PC-9 (cell line): ENCODE measurements around the gene ACER1. TPM values are rescaled to one million over a fixed set of nuclear protein-coding genes. Genes with fewer than 3 reads are reported as not detected.

Experiments used
- BruUV-seq: library from RNA; stranded (reverse); fragments of 400-500 nt; replicated peaks from 2 replicates; lab custom pipeline; 2021; lab: Mats Ljungman, UMichigan
- CTCF ChIA-PET: fragments of 300-600 bp; sonication (Branson Sonifier 250); formaldehyde crosslinking; loops from one replicate; lab custom pipeline; 2022; ENCODE audit warnings: antibody characterized with exemption; lab: Charles Lee
- POLR2A ChIA-PET: fragments of 300-600 bp; sonication (Branson Sonifier 250); formaldehyde crosslinking; loops from one replicate; lab custom pipeline; 2022; ENCODE audit warnings: antibody characterized with exemption; ENCODE audit not compliant: unreplicated experiment; lab: Charles Lee
- DNase-seq, 2 experiments: peaks; one replicate each; pipeline versions ENCODE4 v3.0.0 to v3.0.0-alpha.2; 2015 to 2022; ENCODE audit warnings: mixed read lengths in 1 of 2
- H2AFZ ChIP-seq: fragments of 200-600 bp; sonication (generic); 2 replicates; pipeline ENCODE4 v1.8.1; 2017; ENCODE audit warnings: antibody characterized with exemption
- H3F3A ChIP-seq: fragments of 200-600 bp; sonication (generic); 2 replicates; pipeline ENCODE4 v1.8.1; 2017; ENCODE audit warnings: antibody characterized with exemption, mild to moderate bottlenecking, low read depth; ENCODE audit not compliant: insufficient read depth
- H3K27ac ChIP-seq: fragments of 200-600 bp; sonication (generic); 2 replicates; pipeline ENCODE4 v1.6.1; 2016; ENCODE audit warnings: mixed run types
- H3K27me3 ChIP-seq: fragments of 200-600 bp; sonication (generic); 2 replicates; pipeline ENCODE4 v1.6.1; 2016; ENCODE audit warnings: low read depth, mixed run types; ENCODE audit not compliant: insufficient read depth
- H3K36me3 ChIP-seq: fragments of 200-600 bp; sonication (generic); 2 replicates; pipeline ENCODE4 v1.6.1; 2016; ENCODE audit warnings: low read depth, mixed run types
- H3K4me1 ChIP-seq: fragments of 200-600 bp; sonication (generic); replicated peaks from 2 replicates; pipeline ENCODE4 v1.6.1; 2016; ENCODE audit warnings: mixed run types; ENCODE audit not compliant: insufficient read depth
- H3K4me2 ChIP-seq: fragments of 200-600 bp; sonication (generic); 2 replicates; pipeline ENCODE4 v1.6.1; 2017; ENCODE audit warnings: mixed run types
- H3K4me3 ChIP-seq: fragments of 200-600 bp; sonication (generic); 2 replicates; pipeline ENCODE4 v1.6.1; 2016; ENCODE audit warnings: mixed run types
- H3K79me2 ChIP-seq: fragments of 200-600 bp; sonication (generic); 2 replicates; pipeline ENCODE4 v1.6.1; 2017; ENCODE audit warnings: low read depth, mixed run types
- H3K9me2 ChIP-seq: fragments of 200-600 bp; sonication (generic); 2 replicates; pipeline ENCODE4 v1.8.1; 2017; ENCODE audit warnings: mild to moderate bottlenecking; ENCODE audit not compliant: insufficient read depth
- H3K9me3 ChIP-seq: fragments of 200-600 bp; sonication (generic); 2 replicates; pipeline ENCODE4 v1.8.1; 2016; ENCODE audit warnings: low read depth; ENCODE audit not compliant: insufficient read depth
- H4K20me1 ChIP-seq: fragments of 200-600 bp; sonication (generic); 2 replicates; pipeline ENCODE4 v1.8.1; 2017; ENCODE audit not compliant: insufficient read depth
- CTCF ChIP-seq: fragments of 200-600 bp; sonication (generic); conservative IDR thresholded peaks from 2 replicates; pipeline ENCODE4 v1.6.1; 2017; ENCODE audit warnings: mixed run types, antibody characterized with exemption, mild to moderate bottlenecking, moderate library complexity
- EZH2 ChIP-seq: fragments of 200-600 bp; sonication (generic); IDR thresholded peaks from 2 replicates; pipeline ENCODE4 v1.8.0; 2017; ENCODE audit warnings: antibody characterized with exemption, low read depth
- intact Hi-C: fragments of 100-400 bp; cut with micrococcal nuclease; formaldehyde crosslinking; loops from one replicate; pipeline ENCODE4 v1.10.0; 2022; ENCODE audit not compliant: unreplicated experiment
- total RNA-seq: library from RNA; stranded (reverse); gene quantifications from 2 replicates; pipeline ENCODE4 v1.2.3, GENCODE V29; 2021

The ACER1 gene
- total RNA-seq, 1 experiment from 2014 or later, result not detected

- no TSS peak for BruUV-seq
- peaks cover 16% of the 10 kb centered on the region for H3K27me3 ChIP-seq
- POLR2A ChIA-PET, result interaction anchor here (0.5 kb wide), 1 partner anchor 568 kb away, joined by 12 read pairs; no protein-coding TSS in a partner anchor
- no peaks in the 10 kb centered on the region for H3F3A ChIP-seq
- CTCF ChIA-PET, result no interaction called here
- H3K4me2 ChIP-seq, result no peak overlapping the region
- H3K9me3 ChIP-seq, result no peaks in the 10 kb centered on the region
- TF ChIP-seq CTCF, result no peak
- H3K79me2 ChIP-seq, result no peaks in the 10 kb centered on the region
- H3K9me2 ChIP-seq, result no peaks in the 10 kb centered on the region
- H3K36me3 ChIP-seq, result no peaks in the 10 kb centered on the region
- DNase-seq, result no peak
- intact Hi-C loops, result no loop called here
- no peak overlapping the region for H3K27ac ChIP-seq
- H3K4me1 ChIP-seq, result no peaks in the 10 kb centered on the region
- H3K4me3 ChIP-seq, result no peak overlapping the region
- no peak overlapping the region for H2AFZ ChIP-seq
- no peaks in the 10 kb centered on the region for H4K20me1 ChIP-seq
These were observed 6.6 kb downstream of the ACER1 start for GRCh38 chr19:6326815-6327214.

DNA sequence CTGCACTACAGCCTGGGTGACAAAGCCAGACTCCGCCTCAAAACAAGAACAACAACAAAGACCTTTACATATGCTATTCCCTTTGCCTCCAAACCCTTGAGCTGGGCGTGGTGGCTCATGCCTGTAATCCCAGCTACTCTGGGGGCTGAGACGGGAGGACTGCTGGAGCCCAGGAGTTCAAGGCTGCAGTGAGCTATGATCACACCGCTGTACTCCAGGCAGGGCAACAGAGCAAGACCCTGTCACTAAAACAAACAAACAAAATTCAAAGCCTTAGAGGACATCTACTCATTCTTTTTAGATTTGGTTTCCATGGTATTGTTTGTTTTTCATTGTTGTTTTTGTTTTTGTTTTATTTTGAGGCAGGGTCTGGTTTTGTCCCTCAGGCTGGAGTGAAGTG lies 7.8 kb downstream of the ACER1 start:
- POLR2A ChIA-PET, result no interaction called here
- H3K9me3 ChIP-seq, result no peaks in the 10 kb centered on the region
- no peaks in the 10 kb centered on the region for H3K79me2 ChIP-seq
- no peaks in the 10 kb centered on the region for H3K4me1 ChIP-seq
- CTCF ChIA-PET, result interaction anchor here (0.6 kb wide), 1 partner anchor 326 kb away, joined by 3 read pairs; no protein-coding TSS in a partner anchor
- no peak for DNase-seq
- TF ChIP-seq EZH2 (no peak), CTCF (no peak)
- intact Hi-C loops, result no loop called here
- no peaks in the 10 kb centered on the region for H3F3A ChIP-seq
- no peaks in the 10 kb centered on the region for H4K20me1 ChIP-seq
- peaks cover 16% of the 10 kb centered on the region for H3K27me3 ChIP-seq
- no peak overlapping the region for H3K4me3 ChIP-seq
- H3K27ac ChIP-seq, result no peak overlapping the region
- no peaks in the 10 kb centered on the region for H3K9me2 ChIP-seq
- no peak overlapping the region for H2AFZ ChIP-seq
- no peaks in the 10 kb centered on the region for H3K36me3 ChIP-seq
- H3K4me2 ChIP-seq, result no peak overlapping the region
- BruUV-seq, result no TSS peak

DNA sequence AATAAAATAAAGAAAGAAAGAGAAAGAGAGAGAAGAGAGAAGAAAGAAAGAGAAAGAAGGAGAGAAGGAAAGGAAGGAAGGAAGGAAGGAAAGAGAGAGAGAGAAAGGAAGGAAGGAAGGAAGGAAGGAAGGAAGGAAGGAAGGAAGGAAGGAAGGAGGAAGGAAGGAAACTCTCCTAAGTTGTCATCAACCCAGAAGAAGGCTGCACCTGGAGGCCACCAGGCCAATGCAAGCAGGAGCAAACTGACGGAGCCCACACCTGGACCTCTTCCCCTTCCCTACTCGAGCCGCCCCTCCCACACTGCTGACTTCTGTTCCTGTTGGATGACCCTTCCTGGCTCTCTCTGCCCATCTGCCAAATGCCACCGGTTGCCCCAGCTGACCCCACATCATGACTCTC lies 8.7 kb downstream of the ACER1 start:
- Histone ChIP-seq H3K9me2 (no peaks in the 10 kb centered on the region), H3K4me3 (no peak overlapping the region), H3K36me3 (no peaks in the 10 kb centered on the region), H3K4me2 (no peak overlapping the region), H2AFZ (no peak overlapping the region), H3K27me3 (peaks cover 16% of the 10 kb centered on the region), H3F3A (no peaks in the 10 kb centered on the region), H3K79me2 (no peaks in the 10 kb centered on the region), H3K4me1 (no peaks in the 10 kb centered on the region), H4K20me1 (no peaks in the 10 kb centered on the region), H3K27ac (no peak overlapping the region), H3K9me3 (no peaks in the 10 kb centered on the region)
- no peak for DNase-seq
- TF ChIP-seq CTCF, result no peak
- TF ChIP-seq EZH2, result no peak
- ChIA-PET CTCF (no interaction called here), POLR2A (no interaction called here)
- intact Hi-C loops, result no loop called here
- no TSS peak for BruUV-seq
